Activated T-cell treated with anti-CD3 and anti-CD28 coated beads, Interleukin-2, amount 50 U/mL, for 72 hours (primary cell): Measurements from ENCODE around the gene ABRACL. TPM values are rescaled to one million over a fixed set of nuclear protein-coding genes. Genes with fewer than 3 reads are reported as not detected.
"Not testable (repeated sequence)": the region's sequence is repeated elsewhere in the genome, so short reads cannot be mapped to it uniquely, and the experiment has no call there.

Experiments used
- ATAC-seq, 2 donors: fragments of 150-1000 bp; cut with Tn5 transposase; replicated peaks in 1 of 2; 2 replicates each; pipeline ENCODE4 v1.10.0; 2021; ENCODE audit warnings: moderate library complexity in 2 of 2, mild to moderate bottlenecking in 1 of 2
- DNase-seq, 2 donors: peaks; one replicate each; pipeline ENCODE4 v3.0.0; 2021 to 2022; ENCODE audit warnings: mixed read lengths in 1 of 2
- H3K27ac Mint-ChIP-seq: one replicate; pipeline ENCODE4 v1.8.0; 2022; ENCODE audit warnings: mild to moderate bottlenecking, moderate library complexity, mixed read lengths
- H3K27me3 Mint-ChIP-seq: one replicate; pipeline ENCODE4 v1.8.0; 2022; ENCODE audit warnings: low read depth, mixed read lengths
- H3K36me3 Mint-ChIP-seq, 2 donors: one replicate each; pipeline ENCODE4 v1.8.0; 2022; ENCODE audit warnings: mixed read lengths in 2 of 2, mild to moderate bottlenecking in 1 of 2; ENCODE audit not compliant: insufficient read depth in 2 of 2
- H3K4me1 Mint-ChIP-seq: one replicate; pipeline ENCODE4 v1.8.0; 2022; ENCODE audit warnings: low read depth, mixed read lengths
- H3K4me3 Mint-ChIP-seq, 2 donors: one replicate each; pipeline ENCODE4 v1.8.0; 2022; ENCODE audit warnings: mild to moderate bottlenecking in 2 of 2, mixed read lengths in 2 of 2, moderate library complexity in 2 of 2
- H3K9me3 Mint-ChIP-seq, 2 donors: one replicate each; pipeline ENCODE4 v1.8.0; 2022; ENCODE audit warnings: mixed read lengths in 2 of 2
- total RNA-seq, 2 donors: library from RNA; stranded (reverse); gene quantifications; one replicate each; pipeline ENCODE4 v1.2.3, GENCODE V29; 2022

The ABRACL gene
- 10 to 100 TPM; 81.8 to 82.7 TPM for total RNA-seq

DNA sequence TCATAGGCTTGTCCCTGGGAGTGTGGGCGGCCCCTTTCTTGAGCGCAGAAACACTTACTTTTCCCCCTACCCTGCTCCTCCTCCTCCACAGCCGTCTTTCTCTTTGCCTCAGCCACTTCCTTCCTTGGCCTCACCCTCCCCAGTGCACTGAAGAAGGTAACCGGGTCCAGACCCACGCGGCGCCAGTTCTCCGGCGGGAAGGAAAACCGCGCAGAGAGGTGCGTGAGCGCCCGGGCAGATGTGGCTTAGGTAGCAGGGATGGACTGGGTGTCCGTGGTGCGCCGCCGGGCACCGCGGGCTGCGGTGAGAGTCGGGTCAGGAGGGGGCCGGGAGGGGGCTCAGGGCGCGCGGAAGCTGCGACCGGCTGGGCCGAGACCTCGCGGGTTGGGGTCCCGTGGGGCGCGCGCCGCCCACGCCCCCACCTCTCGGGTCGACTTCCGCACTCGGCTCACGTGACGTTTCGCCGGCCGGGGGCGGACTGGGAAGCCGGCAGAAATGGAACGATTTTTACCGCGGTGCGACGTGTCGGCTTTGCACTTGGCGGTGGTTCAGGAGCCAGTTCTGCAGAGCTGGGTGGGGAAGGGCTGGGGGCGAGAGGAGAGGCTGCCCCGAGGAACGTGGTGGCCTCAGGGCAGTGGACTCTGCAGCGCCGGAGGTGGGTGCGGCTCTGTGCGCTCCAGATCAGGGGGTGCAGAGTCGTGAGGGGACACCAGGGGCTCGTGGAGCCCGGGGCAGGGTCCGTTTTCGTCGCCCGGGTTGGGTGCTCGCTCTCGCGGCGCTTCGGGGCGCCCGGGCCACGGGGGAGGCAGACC is at the start of gene ABRACL:
ABRACL (plus strand) TSS at position 88 of the 812 bp plus-strand sequence. CDS start 5,416 bp downstream, outside the sequence.
- peak within 1 kb of the TSS in 1 of 2 donors; percentile 84 for H3K4me3 Mint-ChIP-seq
- DNase-seq, result peak; percentile 81 to 90
- peak within 1 kb of the TSS; percentile 90 for H3K27ac Mint-ChIP-seq

DNA sequence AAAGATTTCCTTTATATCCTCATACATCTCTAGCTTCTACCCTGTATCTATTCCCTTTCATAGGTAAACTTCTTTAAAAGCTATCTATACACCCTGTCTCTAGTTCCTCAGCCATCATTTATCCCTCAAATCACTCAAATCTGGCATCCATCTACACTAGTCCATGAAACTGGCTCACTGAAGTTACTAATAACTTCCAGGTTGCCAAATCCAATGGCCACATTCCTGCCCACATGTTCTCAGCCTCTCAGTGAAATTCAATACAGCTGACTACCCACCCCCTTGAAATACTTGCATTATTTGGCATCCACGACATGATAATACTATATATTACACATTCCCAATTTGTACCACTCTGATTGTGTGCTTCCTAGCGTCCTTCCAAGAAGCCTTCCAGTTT is 49.2 kb upstream of the ABRACL start:
- ATAC-seq (no peak), DNase-seq (no peak)
- no peak overlapping the region for H3K27ac Mint-ChIP-seq
- H3K27me3 Mint-ChIP-seq, result no peaks in the 10 kb centered on the region
- H3K9me3 Mint-ChIP-seq, result no peaks in the 10 kb centered on the region
- peaks cover 48% of the 10 kb centered on the region for H3K4me1 Mint-ChIP-seq
- H3K4me3 Mint-ChIP-seq, result no peak overlapping the region
- H3K36me3 Mint-ChIP-seq, result peaks cover 0 to 3% of the 10 kb centered on the region in 2 donors

More for the DNA sequence above, at the start of gene ABRACL:
- Mint-ChIP-seq H3K4me1 (peaks cover 30% of the 10 kb centered on the region), H3K9me3 (no peaks in the 10 kb centered on the region), H3K36me3 (peaks cover 6 to 13% of the 10 kb centered on the region in 2 donors), H3K27me3 (no peaks in the 10 kb centered on the region)
- ATAC-seq, result peak; percentile 78 to 83

DNA sequence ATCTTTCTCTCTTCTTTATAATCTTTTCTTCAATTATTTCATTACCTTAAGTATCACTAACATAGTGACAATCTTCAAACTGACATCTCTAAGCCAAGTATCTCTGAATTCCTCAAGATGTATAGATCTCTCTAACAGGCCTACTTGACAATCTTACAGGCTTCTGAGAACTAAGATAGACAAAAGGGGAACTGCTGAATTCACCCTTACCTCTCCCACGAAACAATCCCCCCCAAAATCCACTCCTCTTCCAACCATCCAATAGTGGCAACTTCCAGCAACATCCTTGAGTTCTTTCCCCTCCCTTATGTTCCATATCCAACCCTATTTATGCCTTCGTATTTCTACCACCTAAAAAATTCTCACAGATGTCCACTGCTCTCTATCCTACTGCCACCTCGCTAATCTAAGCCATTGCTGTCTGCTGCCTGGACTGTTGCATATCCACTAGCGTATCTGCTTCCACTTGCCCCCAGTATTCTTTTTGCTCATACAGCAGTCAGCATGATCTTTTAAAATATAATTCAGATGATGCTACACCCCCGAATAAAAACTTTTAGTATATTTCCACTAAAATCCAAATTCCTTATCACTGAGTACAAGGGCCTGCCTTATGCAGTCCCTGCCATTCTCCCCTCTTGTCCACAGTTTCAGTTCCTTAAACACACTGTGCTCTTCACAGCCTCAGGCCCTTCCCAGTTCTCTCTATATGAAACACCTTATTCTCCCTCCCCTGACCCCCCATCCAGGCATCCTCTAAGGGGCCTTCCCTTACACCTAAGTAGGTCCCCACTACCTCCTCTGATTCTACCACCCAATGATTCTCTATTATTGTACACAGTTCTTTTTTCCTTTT is 48.5 kb upstream of the ABRACL start:
- ATAC-seq, result no peak
- H3K4me1 Mint-ChIP-seq, result peaks cover 45% of the 10 kb centered on the region
- peaks cover 0 to 3% of the 10 kb centered on the region in 2 donors for H3K36me3 Mint-ChIP-seq
- no peak for DNase-seq
- no peaks in the 10 kb centered on the region for H3K27me3 Mint-ChIP-seq
- no peak overlapping the region for H3K27ac Mint-ChIP-seq
- no peaks in the 10 kb centered on the region for H3K9me3 Mint-ChIP-seq
- no peak overlapping the region for H3K4me3 Mint-ChIP-seq

GRCh38 chr6:138981416-138981815 is 47.1 kb upstream of the ABRACL start:
- ATAC-seq (no peak), DNase-seq (no peak)
- Mint-ChIP-seq H3K27ac (no peak overlapping the region), H3K4me3 (no peak overlapping the region), H3K27me3 (no peaks in the 10 kb centered on the region), H3K36me3 (peaks cover 0 to 3% of the 10 kb centered on the region in 2 donors), H3K4me1 (peaks cover 40% of the 10 kb centered on the region), H3K9me3 (no peaks in the 10 kb centered on the region)

GRCh38 chr6:138986578-138986977 is 42.0 kb upstream of the ABRACL start:
- H3K9me3 Mint-ChIP-seq, result no peaks in the 10 kb centered on the region
- peaks cover 17% of the 10 kb centered on the region for H3K4me1 Mint-ChIP-seq
- H3K4me3 Mint-ChIP-seq, result no peak overlapping the region
- H3K27ac Mint-ChIP-seq, result peak overlapping the region; percentile 96
- no peaks in the 10 kb centered on the region for H3K27me3 Mint-ChIP-seq
- DNase-seq (no peak), ATAC-seq (no peak)
- peaks cover 2 to 4% of the 10 kb centered on the region in 2 donors for H3K36me3 Mint-ChIP-seq

DNA sequence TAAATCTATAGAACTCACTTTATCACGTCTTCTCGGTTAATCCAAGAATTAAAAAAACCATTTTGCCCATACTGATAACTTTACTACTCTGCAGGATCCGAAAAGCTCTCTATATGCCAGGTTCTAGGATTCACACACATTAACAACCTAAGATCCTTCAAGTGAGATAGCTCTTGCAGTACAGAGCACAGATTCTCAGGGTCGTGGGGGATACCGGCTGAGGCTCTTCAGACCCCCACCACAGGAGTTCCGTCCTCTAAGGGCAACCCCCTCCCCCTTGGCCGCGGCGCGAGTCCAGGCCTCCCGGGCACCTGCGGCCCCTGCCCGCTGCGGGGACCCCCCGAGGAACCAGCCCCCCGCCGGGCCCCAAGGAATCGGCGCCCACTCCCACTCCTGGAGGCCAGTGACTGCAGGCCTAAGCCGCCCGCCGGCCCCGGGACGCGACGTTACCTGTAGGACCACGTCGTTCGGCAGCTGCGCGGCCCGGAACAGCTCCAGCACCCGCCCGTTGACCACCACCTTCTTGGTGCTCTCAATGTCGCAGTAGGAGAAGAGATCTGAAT is 41.4 kb upstream of the ABRACL start:
- H3K27me3 Mint-ChIP-seq, result no peaks in the 10 kb centered on the region
- H3K36me3 Mint-ChIP-seq, result peaks cover 2 to 4% of the 10 kb centered on the region in 2 donors
- H3K27ac Mint-ChIP-seq, result peak overlapping the region; percentile 96
- peaks cover 13% of the 10 kb centered on the region for H3K4me1 Mint-ChIP-seq
- H3K9me3 Mint-ChIP-seq, result no peaks in the 10 kb centered on the region
- DNase-seq (no peak), ATAC-seq (no peak)
- H3K4me3 Mint-ChIP-seq, result no peak overlapping the region

DNA sequence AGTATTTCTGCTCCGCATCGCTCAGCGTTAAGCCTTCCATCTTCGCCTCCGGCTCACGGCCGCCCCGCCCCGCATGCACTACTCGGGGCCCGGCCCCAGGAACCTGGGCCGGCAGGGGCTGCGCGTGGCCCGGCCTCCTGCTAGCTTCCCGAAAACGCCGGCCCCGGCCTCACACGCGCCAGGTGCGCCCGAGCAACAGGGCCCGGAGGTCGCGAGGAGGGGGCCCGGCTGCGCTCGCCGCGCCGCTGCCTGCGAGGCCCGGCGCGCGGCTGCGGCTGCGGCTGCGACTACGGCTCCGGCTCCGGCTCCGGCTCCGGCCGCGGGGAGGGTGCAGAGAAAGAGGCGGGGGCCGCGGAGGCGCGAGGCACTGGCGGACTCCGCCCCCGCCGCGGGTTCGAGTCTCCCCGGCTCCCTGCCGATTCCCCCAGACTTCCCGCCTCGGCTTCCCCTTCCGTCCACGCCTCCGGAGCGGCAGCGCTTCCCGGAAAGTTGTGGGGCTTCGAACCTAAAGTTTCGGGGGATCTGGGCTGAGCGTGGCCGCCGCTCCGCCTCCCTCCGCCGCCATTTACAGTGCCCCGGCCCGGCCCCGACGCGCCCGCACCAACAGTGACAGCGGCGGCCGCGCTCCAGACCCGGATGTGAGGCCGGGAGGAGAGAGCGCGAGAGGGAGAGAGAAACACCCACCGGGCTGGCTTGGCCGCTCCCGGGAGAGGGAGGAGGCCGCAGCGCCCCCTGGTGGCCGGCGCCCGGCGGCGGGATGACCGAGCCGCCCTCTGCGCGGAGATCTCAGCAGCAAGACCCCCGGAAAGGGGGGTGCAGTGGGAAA is 40.7 kb upstream of the ABRACL start, which contains the start of gene REPS1:
REPS1 (minus strand) TSS at position 611 of the 826 bp plus-strand sequence; CDS start at position 40, 571 bp downstream.
- peaks cover 2 to 4% of the 10 kb centered on the region in 2 donors for H3K36me3 Mint-ChIP-seq
- no peaks in the 10 kb centered on the region for H3K9me3 Mint-ChIP-seq
- H3K27ac Mint-ChIP-seq, result peak within 1 kb of the TSS; percentile 96
- ATAC-seq (peak; percentile 95 to 96), DNase-seq (peak; percentile 94 to 98)
- no peaks in the 10 kb centered on the region for H3K27me3 Mint-ChIP-seq
- peak within 1 kb of the TSS; percentile 90 to 92 for H3K4me3 Mint-ChIP-seq
- H3K4me1 Mint-ChIP-seq, result peaks cover 13% of the 10 kb centered on the region

DNA sequence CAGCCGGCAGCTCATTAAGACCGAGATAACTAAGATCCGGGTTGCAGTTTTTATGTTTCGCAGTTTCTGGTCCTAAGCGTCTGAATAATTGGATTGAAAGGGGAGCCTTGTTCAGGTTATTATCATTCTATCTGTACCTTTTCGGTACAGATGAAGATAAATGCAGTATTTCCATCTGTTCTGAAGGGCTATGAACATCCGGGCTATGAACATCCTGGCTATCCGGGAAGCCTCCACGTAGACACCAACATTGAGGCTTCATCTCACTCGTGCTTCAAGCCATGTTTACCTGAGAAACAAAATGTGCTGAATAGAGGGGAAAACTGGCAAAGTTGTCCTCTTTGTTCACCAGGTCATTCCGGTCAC is 40.1 kb upstream of the ABRACL start:
- DNase-seq (no peak), ATAC-seq (peak; percentile 14 to 15)
- H3K4me1 Mint-ChIP-seq, result peaks cover 13% of the 10 kb centered on the region
- peak overlapping the region; percentile 93 for H3K27ac Mint-ChIP-seq
- peak overlapping the region; percentile 90 to 92 for H3K4me3 Mint-ChIP-seq
- peaks cover 0 to 1% of the 10 kb centered on the region in 2 donors for H3K9me3 Mint-ChIP-seq
- H3K27me3 Mint-ChIP-seq, result no peaks in the 10 kb centered on the region
- peaks cover 2 to 4% of the 10 kb centered on the region in 2 donors for H3K36me3 Mint-ChIP-seq

DNA sequence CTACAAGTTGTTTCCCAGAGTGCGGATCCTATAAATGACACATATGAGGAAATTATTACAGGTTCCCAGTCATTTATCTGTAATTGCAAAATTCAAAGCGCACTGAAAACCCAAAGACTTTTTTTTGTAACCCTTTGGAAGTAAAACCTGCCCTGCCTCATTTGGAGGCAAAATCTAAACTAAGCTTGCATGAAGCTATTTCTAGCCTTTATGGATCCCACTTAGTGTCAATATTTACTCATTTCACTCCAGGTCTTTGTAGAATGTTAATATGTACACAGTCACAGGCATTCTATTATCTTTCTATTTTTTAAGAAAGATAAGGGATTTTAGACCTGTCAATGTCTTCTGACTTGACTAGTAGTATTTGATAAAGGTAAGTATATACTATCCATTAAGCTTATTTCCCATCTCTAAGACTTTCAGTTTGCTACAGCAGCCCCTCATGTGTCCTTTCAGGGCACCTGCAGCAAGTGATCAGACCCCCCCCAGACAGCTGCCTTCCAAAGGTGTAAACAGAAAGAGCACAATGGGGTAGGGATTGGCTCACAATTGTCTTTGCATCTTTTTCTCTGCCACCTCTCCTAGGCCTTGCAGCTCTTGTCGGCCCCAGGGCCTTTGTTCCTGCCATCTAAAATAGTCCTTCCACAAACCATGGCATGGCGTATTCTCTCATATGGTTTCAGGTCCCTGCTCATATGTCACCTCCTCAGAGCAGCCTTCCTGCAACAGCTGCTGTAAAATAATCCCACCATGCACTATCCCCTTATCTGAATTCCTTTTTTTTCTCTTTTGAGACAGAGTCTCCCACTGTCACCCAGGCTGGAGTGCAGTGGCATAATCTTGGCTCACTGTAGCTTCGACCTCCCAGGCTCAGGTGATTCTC is 39.2 kb upstream of the ABRACL start:
- H3K27ac Mint-ChIP-seq, result peak overlapping the region; percentile 93
- H3K4me3 Mint-ChIP-seq, result peak overlapping the region; percentile 41 to 92
- DNase-seq (no peak), ATAC-seq (no peak)
- peaks cover 0 to 3% of the 10 kb centered on the region in 2 donors for H3K9me3 Mint-ChIP-seq
- H3K36me3 Mint-ChIP-seq, result peaks cover 2 to 4% of the 10 kb centered on the region in 2 donors
- no peaks in the 10 kb centered on the region for H3K27me3 Mint-ChIP-seq
- H3K4me1 Mint-ChIP-seq, result peaks cover 13% of the 10 kb centered on the region

- Mint-ChIP-seq H3K9me3 (peaks cover 0 to 3% of the 10 kb centered on the region in 2 donors), H3K4me3 (no peak overlapping the region), H3K27ac (no peak overlapping the region), H3K4me1 (peaks cover 13% of the 10 kb centered on the region), H3K27me3 (no peaks in the 10 kb centered on the region), H3K36me3 (peaks cover 2 to 4% of the 10 kb centered on the region in 2 donors)
- DNase-seq (no peak), ATAC-seq (no peak)
Measured at GRCh38 chr6:138991206-138991605, 37.3 kb upstream of the ABRACL start.

DNA sequence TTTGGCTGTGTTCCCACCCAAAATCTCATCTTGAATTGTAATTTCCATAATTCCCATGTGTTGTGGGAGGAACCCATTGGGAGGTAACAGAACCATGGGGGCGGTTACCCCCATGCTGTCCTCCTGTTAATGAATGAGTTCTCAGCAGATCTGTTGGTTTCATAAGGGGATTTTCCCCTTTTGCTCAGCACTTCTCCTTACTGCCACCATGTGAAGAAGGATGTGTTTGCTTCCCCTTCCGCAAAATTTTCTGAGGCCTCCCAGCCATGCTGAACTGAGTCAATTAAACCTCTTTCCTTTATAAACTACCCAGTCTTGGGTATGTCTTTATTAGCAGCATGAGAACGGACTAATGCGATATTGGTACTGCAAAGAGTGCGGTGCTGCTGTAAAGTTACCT is 35.6 kb upstream of the ABRACL start:
- H3K4me1 Mint-ChIP-seq, result peaks cover 13% of the 10 kb centered on the region
- ATAC-seq, H3K27ac Mint-ChIP-seq, DNase-seq, H3K27me3 Mint-ChIP-seq, H3K36me3 Mint-ChIP-seq, H3K9me3 Mint-ChIP-seq, H3K4me3 Mint-ChIP-seq: not testable (repeated sequence)
